Activated B cell treated with CpG ODN at 0.5 μM for 24 hours (primary cell): ENCODE results near the gene WWOX. TPM values are rescaled to one million over a fixed set of nuclear protein-coding genes. Genes with fewer than 3 reads are reported as not detected.

Source experiments
- ATAC-seq: fragments of 200-7000 bp; cut with Tn5 transposase; one replicate; pipeline ENCODE4 v1.10.0; 2021; ENCODE audit warnings: low read depth, mild to moderate bottlenecking, moderate library complexity
- CTCF ChIA-PET: fragments of 350-600 bp; sonication (Branson Sonifier 250); formaldehyde crosslinking; loops from one replicate; lab custom pipeline; 2021; ENCODE audit warnings: antibody characterized with exemption; lab: Charles Lee
- POLR2A ChIA-PET: fragments of 350-600 bp; sonication (Branson Sonifier 250); formaldehyde crosslinking; loops from one replicate; lab custom pipeline; 2021; ENCODE audit warnings: antibody characterized with exemption; lab: Charles Lee
- DNase-seq: peaks from one replicate; pipeline ENCODE4 v3.0.0; 2022
- H3K27ac Mint-ChIP-seq: one replicate; pipeline ENCODE4 v1.8.0; 2020; ENCODE audit warnings: mixed read lengths
- H3K27me3 Mint-ChIP-seq: one replicate; pipeline ENCODE4 v1.8.0; 2021; ENCODE audit warnings: mixed read lengths
- H3K36me3 Mint-ChIP-seq: one replicate; pipeline ENCODE4 v1.8.0; 2021; ENCODE audit warnings: low read depth, mixed read lengths
- H3K4me1 Mint-ChIP-seq: one replicate; pipeline ENCODE4 v1.8.0; 2021; ENCODE audit warnings: mixed read lengths
- H3K4me3 Mint-ChIP-seq: one replicate; pipeline ENCODE4 v1.8.0; 2020; ENCODE audit warnings: mild to moderate bottlenecking, mixed read lengths
- H3K9me3 Mint-ChIP-seq: one replicate; pipeline ENCODE4 v1.8.0; 2020; ENCODE audit warnings: mixed read lengths
- intact Hi-C: fragments of 100-400 bp; cut with micrococcal nuclease; formaldehyde crosslinking; loops from one replicate; pipeline ENCODE4 v1.15.1; 2024
- total RNA-seq: library from RNA; stranded (reverse); gene quantifications from 2 replicates; pipeline ENCODE4 v1.2.3, GENCODE V29; 2022
- TF ChIP-seq, protein P1 (sequence below): fragments of 200-600 bp; IDR thresholded peaks from one replicate; pipeline ENCODE4 v1.8.0; 2022; ENCODE audit warnings: antibody characterized with exemption, mild to moderate bottlenecking

Gene WWOX
- total RNA-seq, 1 donor from 2014 or later: 22.6 TPM

DNA sequence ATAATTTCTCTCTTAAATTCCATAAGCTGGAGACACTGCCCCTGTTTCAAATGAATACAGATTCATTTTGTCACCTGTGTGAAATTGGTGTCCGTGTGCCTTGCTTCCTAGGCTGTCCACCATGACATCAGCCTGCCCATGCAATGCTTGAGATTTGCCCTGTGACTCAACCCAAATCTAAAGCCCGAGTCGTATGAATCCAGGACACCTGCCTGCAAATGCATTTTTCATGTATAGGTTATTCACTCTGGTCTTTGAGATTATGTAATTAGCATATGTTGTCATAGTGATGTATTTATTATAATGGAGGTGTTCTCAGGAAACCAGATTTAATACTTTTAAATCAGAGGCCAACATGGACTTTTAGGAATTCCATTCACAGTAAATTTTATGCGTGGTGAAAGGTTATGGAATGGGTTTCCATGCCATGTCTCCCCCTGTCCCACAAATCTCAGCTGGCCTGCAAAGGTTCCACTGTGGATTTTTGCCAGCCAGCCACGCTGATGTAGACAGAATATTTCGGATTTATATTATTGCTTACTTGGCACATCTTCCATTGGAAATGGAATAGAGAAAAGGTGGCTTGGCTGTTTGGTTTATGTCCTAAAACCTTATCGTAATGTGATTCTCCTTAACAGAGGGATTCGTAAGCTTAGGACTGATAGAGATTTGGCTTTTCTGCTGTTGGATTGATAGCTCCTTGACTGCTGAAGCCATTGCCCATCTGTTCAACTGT is 551.1 kb downstream of the WWOX start:
- intact Hi-C loops: no loop called here
- Mint-ChIP-seq H3K27ac (no peak overlapping the region), H3K4me3 (no peak overlapping the region), H3K27me3 (no peaks in the 10 kb centered on the region), H3K4me1 (no peaks in the 10 kb centered on the region), H3K9me3 (no peaks in the 10 kb centered on the region), H3K36me3 (no peaks in the 10 kb centered on the region)
- TF ChIP-seq, protein P1, sequence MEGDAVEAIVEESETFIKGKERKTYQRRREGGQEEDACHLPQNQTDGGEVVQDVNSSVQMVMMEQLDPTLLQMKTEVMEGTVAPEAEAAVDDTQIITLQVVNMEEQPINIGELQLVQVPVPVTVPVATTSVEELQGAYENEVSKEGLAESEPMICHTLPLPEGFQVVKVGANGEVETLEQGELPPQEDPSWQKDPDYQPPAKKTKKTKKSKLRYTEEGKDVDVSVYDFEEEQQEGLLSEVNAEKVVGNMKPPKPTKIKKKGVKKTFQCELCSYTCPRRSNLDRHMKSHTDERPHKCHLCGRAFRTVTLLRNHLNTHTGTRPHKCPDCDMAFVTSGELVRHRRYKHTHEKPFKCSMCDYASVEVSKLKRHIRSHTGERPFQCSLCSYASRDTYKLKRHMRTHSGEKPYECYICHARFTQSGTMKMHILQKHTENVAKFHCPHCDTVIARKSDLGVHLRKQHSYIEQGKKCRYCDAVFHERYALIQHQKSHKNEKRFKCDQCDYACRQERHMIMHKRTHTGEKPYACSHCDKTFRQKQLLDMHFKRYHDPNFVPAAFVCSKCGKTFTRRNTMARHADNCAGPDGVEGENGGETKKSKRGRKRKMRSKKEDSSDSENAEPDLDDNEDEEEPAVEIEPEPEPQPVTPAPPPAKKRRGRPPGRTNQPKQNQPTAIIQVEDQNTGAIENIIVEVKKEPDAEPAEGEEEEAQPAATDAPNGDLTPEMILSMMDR: no peak
- ATAC-seq (no peak), DNase-seq (no peak)
- POLR2A ChIA-PET: no interaction called here
- CTCF ChIA-PET: no interaction called here

DNA sequence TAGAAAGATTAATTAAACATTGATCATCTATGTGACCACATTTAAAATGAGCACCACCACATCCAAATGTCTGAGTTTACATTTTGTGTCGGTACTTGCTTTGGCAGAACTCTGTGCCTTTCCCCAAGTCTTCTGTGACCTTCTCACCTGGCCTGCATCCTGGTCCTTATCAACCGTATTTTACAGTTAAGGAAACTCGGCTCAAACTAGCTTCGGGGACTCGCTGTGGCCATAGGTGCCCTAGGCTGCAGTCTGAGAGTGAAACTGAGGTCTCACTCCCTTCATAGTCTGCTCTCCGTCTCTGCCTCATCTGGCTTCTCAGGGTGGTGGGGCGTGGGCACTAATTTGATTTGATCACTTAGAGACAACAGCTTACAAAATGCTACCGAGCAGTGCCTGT is 555.5 kb downstream of the WWOX start:
- Mint-ChIP-seq H3K4me1 (peaks cover 6% of the 10 kb centered on the region), H3K4me3 (no peak overlapping the region), H3K27ac (no peak overlapping the region), H3K27me3 (no peaks in the 10 kb centered on the region), H3K36me3 (no peaks in the 10 kb centered on the region), H3K9me3 (no peaks in the 10 kb centered on the region)
- POLR2A ChIA-PET: no interaction called here
- ATAC-seq (no peak), DNase-seq (no peak)
- intact Hi-C loops: no loop called here
- TF ChIP-seq, protein P1: no peak
- CTCF ChIA-PET: no interaction called here

DNA sequence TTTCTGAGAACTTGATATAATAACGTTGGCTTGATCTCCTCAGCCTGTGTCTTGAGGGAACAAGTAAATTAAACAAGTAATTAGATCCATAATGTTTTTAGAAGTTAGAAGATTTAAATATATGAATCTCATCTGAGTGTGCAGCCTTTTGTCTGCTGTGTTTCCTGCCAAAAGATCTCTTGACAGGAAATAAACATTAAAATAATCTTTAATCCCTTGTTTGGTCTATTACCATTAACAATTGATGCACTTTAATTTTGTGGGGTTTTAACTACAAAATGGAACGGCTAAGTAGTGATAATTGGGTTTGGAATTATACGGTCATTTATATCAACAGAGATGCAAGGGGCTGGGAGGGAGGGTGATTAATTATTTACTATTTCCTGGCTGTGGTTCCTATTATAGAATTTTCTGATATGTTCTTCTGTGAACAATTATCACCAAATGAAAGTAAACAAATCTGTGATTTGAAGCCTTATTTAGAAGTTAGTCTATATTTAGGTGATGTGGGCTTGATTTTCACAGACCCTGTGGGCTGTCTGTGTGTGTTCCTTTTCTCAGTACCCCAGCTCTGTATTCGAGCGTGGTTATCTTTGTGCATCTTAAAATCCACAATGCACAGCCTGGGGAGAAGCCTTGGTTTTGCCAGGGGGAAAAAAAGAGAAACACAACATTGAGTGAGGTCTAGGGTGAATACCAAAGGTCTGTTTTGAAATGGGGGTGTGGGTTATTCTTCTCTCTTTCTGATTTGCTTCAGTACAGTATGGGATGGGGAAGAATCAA is 556.1 kb downstream of the WWOX start:
- Mint-ChIP-seq H3K27ac (no peak overlapping the region), H3K9me3 (no peaks in the 10 kb centered on the region), H3K4me1 (peaks cover 6% of the 10 kb centered on the region), H3K4me3 (no peak overlapping the region), H3K36me3 (no peaks in the 10 kb centered on the region), H3K27me3 (no peaks in the 10 kb centered on the region)
- ChIA-PET POLR2A (no interaction called here), CTCF (no interaction called here)
- TF ChIP-seq, protein P1: no peak
- intact Hi-C loops: no loop called here
- no peak for DNase-seq
- ATAC-seq: no peak

DNA sequence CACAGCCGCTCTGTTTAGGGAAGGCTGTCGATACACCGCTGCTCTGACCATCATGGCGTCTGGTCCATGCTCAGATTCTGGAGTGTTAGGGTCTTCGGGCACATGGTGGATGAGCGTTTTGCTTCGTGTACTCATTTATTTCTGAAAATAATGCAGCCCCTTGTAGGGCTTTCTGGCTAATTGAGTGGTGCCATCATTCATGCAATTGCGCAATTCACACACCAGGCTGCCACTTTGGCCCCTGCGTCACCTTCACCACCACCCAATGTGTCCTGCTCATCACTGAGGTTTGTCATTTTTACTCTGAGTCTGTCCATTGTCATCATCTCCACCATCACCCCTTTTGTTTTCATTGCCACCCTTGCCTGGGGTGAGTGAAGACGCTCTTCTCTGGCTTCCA is 557.4 kb downstream of the WWOX start:
- H3K4me1 Mint-ChIP-seq: peaks cover 6% of the 10 kb centered on the region
- intact Hi-C loops: no loop called here

DNA sequence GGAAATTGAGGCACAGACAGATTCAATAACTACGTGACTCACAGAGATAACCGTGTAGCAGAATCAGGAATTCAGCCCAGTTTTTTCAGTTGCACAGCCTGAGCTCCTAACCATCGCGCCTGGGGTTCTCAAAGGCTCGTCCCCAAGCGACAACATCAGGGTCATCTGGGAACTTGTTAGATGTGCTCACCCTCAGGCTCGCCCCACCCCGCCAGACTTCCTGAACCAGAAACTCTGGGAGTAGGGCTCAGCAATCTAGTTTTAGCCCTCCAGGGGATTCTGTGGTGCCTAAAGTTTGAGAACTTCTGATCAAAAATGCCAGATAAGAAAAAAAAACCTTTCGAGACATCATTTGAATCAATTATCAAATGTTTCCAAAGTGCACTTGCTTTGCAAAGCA is 559.8 kb downstream of the WWOX start:
- ChIA-PET CTCF (no interaction called here), POLR2A (no interaction called here)
- Mint-ChIP-seq H3K27me3 (no peaks in the 10 kb centered on the region), H3K36me3 (no peaks in the 10 kb centered on the region), H3K27ac (no peak overlapping the region), H3K9me3 (no peaks in the 10 kb centered on the region), H3K4me1 (peaks cover 6% of the 10 kb centered on the region), H3K4me3 (no peak overlapping the region)
- intact Hi-C loops: no loop called here
- TF ChIP-seq, protein P1: no peak
- ATAC-seq (no peak), DNase-seq (no peak)

More for the DNA sequence above, 557.4 kb downstream of the WWOX start:
- H3K9me3 Mint-ChIP-seq: no peaks in the 10 kb centered on the region
- H3K36me3 Mint-ChIP-seq: no peaks in the 10 kb centered on the region
- H3K4me3 Mint-ChIP-seq: no peak overlapping the region
- DNase-seq (no peak), ATAC-seq (no peak)
- H3K27ac Mint-ChIP-seq: no peak overlapping the region
- H3K27me3 Mint-ChIP-seq: no peaks in the 10 kb centered on the region
- TF ChIP-seq, protein P1: no peak
- ChIA-PET POLR2A (no interaction called here), CTCF (no interaction called here)
